Ishikawa (cell line): ENCODE measurements around the gene OTUD3.

ENCODE experiments used
- CEBPB ChIP-seq: IDR thresholded peaks from 2 replicates; pipeline ENCODE4 v1.6.1; 2012
- CREB1 ChIP-seq: IDR thresholded peaks from 2 replicates; pipeline ENCODE4 v1.6.1; 2012; ENCODE audit warnings: low read depth
- EGR1 ChIP-seq: IDR thresholded peaks from 2 replicates; pipeline ENCODE4 v1.6.1; 2012
- FOXM1 ChIP-seq: IDR thresholded peaks from 2 replicates; pipeline ENCODE4 v1.6.1; 2012; ENCODE audit warnings: low read depth, borderline replicate concordance
- NFIC ChIP-seq: IDR thresholded peaks from 2 replicates; pipeline ENCODE4 v1.6.1; 2012
- RAD21 ChIP-seq: IDR thresholded peaks from 2 replicates; pipeline ENCODE4 v1.6.1; 2012; ENCODE audit warnings: low read depth
- REST ChIP-seq: IDR thresholded peaks from 2 replicates; pipeline ENCODE4 v1.6.1; 2012; ENCODE audit warnings: low read depth, mild to moderate bottlenecking
- TAF1 ChIP-seq: IDR thresholded peaks from 2 replicates; pipeline ENCODE4 v1.6.1; 2012; ENCODE audit warnings: low read depth, mild to moderate bottlenecking
- TCF12 ChIP-seq: IDR thresholded peaks from 2 replicates; pipeline ENCODE4 v1.6.1; 2012; ENCODE audit warnings: low read depth
- YY1 ChIP-seq: IDR thresholded peaks from 2 replicates; pipeline ENCODE4 v1.6.1; 2012; ENCODE audit warnings: low read depth
- ZBTB7A ChIP-seq: IDR thresholded peaks from 2 replicates; pipeline ENCODE4 v1.6.1; 2012; ENCODE audit warnings: low read depth
- TF ChIP-seq, protein P1 (sequence below): IDR thresholded peaks from 2 replicates; pipeline ENCODE4 v1.6.1; 2012
- TF ChIP-seq, protein P2 (sequence below): IDR thresholded peaks from 2 replicates; pipeline ENCODE4 v1.6.1; 2012

DNA sequence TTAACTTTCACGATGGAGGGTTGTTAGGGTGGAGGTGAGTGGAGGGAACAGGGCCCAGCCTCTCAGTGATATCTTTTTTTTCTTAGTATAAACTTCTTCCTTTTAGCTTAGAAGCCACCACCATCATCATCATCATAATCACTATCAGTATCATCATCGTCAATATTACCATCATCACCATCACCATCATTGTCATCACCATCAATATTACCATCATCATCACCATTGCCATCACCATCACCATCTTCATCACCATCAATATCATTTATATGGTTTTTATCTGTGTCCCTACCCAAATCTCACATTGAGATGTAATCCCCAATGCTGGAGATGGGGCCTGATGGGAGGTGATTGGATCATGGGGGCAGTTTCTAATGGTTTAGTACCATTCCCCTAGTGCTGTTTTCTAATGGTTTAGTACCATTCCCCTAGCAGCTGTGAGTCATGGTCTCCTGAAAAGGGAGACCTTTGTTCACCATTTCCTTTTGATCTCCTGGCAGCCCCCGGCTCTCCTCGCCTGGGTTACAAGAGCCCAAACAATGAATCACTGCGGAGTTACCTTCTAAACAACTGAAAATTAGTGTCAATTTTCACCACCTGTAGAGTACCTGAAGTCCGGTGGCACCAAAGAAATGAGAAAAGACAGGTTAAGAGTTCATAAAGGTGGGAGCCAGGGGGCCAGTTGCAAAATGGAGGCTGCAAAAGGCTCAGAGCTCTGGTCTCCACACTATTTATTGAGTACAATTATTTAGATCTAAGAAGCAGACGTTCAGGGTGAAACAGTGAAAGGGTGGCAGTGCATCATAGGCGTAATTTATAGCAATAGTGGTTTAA, 44.3 kb downstream of the OTUD3 start:
- TF ChIP-seq CEBPB, result no peak
- TF ChIP-seq ZBTB7A, result no peak
- no peak for TF ChIP-seq TCF12
- TF ChIP-seq TAF1, result no peak
- TF ChIP-seq YY1, result no peak
- TF ChIP-seq, protein P1, sequence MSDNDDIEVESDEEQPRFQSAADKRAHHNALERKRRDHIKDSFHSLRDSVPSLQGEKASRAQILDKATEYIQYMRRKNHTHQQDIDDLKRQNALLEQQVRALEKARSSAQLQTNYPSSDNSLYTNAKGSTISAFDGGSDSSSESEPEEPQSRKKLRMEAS, result no peak
- no peak for TF ChIP-seq NFIC
- TF ChIP-seq RAD21, result no peak
- TF ChIP-seq REST, result no peak
- TF ChIP-seq, protein P2, sequence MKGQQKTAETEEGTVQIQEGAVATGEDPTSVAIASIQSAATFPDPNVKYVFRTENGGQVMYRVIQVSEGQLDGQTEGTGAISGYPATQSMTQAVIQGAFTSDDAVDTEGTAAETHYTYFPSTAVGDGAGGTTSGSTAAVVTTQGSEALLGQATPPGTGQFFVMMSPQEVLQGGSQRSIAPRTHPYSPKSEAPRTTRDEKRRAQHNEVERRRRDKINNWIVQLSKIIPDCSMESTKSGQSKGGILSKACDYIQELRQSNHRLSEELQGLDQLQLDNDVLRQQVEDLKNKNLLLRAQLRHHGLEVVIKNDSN, result no peak
- TF ChIP-seq EGR1, result no peak
- TF ChIP-seq CREB1, result no peak
- TF ChIP-seq FOXM1, result no peak
